22Rv1 (cell line): ENCODE data around the gene PIP5K1B.

ENCODE experiments used
- H3K27ac ChIP-seq: fragments of 450-650 bp; 2 replicates; pipeline ENCODE4 v1.5.1; 2017
- CTCF ChIP-seq: fragments of 450-650 bp; IDR thresholded peaks from 2 replicates; pipeline ENCODE4 v1.5.1; 2017; ENCODE audit warnings: mild to moderate bottlenecking
- ZFX ChIP-seq: fragments of 450-650 bp; IDR thresholded peaks from 2 replicates; pipeline ENCODE4 v1.6.1; 2017; ENCODE audit warnings: antibody characterized with exemption, borderline replicate concordance

Gene PIP5K1B

DNA sequence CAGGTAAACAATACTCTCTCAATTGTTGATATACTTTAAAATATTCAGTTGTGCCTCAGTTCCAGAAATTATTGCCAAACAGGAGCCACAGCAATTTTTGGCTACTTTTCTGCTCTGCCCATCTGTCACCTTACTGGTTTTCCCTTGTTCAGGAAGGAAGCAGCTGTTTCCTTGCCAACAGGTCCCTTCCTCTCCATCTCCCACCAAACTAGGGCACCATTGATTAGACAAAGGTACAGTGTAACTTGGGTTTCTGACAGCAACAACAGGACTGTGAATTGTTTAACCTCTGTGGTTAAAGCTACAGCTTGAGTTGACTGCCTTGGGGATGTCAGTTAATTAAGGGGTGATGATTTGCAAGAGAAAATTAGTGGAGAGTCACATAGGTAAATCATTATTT is 76.9 kb downstream of the PIP5K1B start:
- H3K27ac ChIP-seq = no peak overlapping the region
- no peak for TF ChIP-seq CTCF
- no peak for TF ChIP-seq ZFX

DNA sequence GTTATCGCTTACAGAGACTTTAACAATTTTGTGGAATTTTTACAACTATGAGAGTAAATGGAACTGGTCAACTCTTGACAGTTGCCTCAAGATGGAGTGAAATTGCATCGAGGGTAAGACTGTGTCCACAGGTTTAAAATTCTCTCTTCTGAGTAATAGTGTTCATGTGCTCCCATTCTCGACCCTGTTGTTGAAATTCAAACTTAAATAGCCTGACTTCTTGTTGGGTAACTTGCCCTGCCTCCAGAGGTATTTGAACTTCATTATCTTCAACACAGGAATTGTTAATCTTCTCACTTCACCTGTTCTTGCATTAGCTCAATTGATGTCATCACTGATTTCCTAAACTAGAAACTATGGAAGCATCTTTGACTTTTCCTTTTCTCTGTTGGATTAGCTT is 77.5 kb downstream of the PIP5K1B start:
- no peak overlapping the region for H3K27ac ChIP-seq
- TF ChIP-seq CTCF (no peak), ZFX (no peak)

DNA sequence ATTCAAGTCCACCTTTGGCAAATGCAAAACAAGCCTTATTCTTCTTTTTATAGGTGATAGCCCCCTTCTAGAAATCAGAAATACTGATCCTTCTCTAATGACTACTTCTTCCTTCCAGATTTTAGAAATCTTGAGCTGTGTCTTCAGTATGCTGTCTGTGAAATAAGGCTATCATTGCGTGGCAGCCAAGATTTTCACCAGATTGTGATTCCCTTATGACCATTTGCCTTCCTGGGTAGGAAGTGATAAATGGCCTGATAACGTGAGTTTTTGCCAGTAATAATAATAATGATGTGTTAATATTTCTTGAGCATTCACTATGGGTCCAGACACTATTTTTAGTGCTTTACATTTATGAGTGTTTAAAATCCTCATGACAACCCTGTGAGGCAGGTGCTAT is 80.9 kb downstream of the PIP5K1B start:
- TF ChIP-seq CTCF (no peak), ZFX (no peak)
- no peak overlapping the region for H3K27ac ChIP-seq

GRCh38 chr9:68791169-68791568 is 86.1 kb downstream of the PIP5K1B start:
- H3K27ac ChIP-seq = no peak overlapping the region
- TF ChIP-seq ZFX (no peak), CTCF (no peak)

- TF ChIP-seq CTCF (no peak), ZFX (no peak)
- no peak overlapping the region for H3K27ac ChIP-seq
Observed at GRCh38 chr9:68793605-68794343, 88.7 kb downstream of the PIP5K1B start.

DNA sequence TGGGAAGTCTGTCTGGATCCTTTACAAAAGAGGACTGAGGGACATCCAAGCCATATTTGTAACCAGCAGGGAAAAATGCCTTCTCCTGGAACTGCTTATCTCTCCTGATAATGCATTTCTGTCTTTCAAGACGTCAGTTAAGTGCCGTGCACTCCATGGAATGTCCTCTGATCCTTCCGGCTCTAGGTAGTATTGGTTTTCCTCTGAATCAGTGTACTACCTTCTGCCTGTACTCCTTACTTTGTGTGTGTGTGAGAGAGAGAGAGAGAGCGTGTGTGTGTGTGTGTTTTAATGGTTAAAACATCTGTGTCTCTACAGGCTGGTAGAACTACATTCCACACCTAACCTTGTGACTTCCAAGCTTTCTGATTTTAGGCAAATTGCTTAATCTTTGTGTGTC is 89.9 kb downstream of the PIP5K1B start:
- TF ChIP-seq CTCF = no peak
- TF ChIP-seq ZFX = no peak
- no peak overlapping the region for H3K27ac ChIP-seq

DNA sequence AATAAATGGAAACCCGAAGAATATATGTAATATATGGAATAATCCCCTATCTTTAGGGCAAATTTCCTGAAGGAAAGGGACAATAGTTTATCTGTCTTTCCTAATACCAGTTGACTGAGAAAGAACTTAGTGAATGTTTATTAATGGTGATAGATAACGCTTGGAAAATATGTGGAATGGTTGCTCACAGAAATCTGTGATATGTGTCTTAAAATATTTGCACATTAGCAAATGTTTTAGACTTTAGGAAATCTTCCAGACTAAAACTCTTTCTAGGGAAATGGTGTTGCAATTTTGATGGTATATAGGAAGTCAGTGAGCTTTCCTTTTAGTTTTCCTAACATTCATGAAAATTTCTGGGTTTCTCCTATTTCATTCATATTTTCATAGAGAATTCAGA is 90.4 kb downstream of the PIP5K1B start:
- no peak overlapping the region for H3K27ac ChIP-seq
- TF ChIP-seq ZFX = no peak
- TF ChIP-seq CTCF = no peak
